ENCODE measurements around the gene TMEM120B.

TMEM120B gene

DNA sequence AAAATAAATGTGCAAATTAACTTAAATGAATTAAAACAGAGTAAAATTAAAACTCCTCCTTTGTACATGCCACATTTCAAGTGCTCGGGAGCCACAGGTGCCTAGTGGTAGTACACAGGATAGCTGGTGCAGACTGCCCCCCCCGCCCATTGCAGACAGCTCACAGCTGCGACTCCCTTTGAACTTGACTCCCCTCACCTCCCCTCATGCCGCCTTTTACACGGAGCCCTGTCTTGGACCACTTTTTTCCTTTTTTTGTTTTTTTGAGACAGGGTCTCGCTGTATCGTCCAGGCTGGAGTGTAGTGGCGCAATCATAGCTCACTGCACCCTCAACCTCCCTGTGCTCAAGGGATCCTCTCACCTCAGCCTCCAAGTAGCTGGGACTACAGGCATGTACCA, 102.7 kb downstream of the TMEM120B start:
- DNase-seq (ENCODE audit: low read depth, low spot score) = no peak

DNA sequence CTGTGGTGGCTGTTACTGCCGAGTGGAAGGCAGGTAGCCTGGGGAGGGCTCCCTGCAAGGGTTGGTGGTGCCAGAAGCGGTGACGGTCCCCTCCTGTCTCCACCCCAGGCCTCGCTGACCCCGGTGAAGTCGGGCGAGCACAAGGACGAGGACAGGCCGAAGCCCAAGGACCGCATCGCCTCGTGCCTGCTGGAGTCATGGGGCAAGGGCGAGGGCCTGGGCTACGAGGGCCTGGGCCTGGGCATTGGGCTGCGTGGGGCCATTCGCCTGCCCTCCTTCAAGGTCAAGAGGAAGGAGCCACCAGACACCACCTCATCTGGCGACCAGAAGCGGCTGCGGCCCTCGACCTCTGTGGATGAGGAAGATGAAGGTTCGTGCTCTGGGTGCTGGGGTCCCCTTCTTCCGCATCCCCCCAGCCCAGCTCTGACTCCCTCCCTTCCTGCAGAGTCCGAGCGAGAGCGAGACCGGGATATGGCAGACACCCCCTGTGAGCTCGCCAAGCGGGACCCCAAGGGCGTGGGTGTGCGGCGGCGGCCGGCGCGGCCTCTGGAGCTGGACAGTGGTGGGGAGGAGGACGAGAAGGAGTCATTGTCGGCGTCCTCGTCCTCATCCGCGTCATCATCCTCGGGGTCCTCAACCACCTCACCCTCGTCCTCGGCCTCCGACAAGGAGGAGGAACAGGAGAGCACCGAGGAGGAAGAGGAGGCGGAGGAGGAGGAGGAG, 104.5 kb downstream of the TMEM120B start:
- DNase-seq (ENCODE audit: low read depth, low spot score) = no peak

DNA sequence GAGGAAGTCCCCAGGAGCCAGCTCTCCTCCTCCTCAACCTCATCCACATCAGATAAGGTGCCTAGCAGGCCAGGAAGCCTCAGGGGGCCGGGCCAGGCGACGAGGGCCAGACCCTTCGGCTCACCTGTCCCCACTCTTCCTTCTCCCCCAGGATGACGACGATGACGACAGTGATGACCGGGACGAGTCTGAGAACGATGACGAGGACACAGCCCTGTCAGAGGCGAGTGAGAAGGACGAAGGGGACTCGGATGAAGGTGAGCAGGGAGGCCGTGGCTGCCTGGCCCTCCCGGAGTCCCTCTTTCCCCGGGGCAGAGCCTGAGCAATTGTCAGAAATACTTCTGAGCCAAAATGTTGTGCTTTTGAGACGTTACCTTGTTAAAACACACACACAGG, 105.1 kb downstream of the TMEM120B start:
- DNase-seq (ENCODE audit: low read depth, low spot score) = no peak

DNA sequence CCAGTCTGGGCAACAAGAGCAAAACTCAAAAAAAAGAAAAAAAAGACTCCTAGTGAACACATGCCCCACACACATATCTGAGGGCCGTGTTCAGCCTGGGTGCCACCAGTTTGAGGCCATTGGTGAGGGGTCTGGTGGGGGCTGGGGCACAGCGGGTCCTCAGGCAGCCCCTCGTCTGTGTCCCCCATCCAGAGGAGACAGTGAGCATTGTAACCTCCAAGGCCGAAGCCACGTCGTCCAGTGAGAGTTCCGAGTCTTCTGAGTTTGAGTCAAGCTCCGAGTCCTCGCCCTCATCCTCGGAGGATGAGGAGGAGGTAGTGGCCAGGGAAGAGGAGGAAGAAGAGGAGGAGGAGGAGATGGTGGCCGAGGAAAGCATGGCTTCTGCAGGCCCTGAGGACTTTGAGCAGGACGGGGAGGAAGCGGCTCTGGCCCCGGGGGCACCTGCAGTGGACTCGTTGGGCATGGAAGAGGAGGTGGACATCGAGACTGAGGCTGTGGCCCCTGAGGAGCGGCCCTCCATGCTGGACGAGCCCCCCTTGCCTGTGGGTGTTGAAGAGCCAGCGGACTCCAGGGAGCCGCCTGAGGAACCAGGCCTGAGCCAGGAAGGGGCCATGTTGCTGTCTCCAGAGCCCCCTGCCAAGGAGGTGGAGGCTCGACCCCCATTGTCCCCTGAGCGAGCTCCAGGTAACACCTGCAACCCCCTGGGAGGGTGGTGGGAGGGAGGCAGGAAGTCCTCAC, 106.8 kb downstream of the TMEM120B start:
- DNase-seq (ENCODE audit: low read depth, low spot score) = no peak

DNA sequence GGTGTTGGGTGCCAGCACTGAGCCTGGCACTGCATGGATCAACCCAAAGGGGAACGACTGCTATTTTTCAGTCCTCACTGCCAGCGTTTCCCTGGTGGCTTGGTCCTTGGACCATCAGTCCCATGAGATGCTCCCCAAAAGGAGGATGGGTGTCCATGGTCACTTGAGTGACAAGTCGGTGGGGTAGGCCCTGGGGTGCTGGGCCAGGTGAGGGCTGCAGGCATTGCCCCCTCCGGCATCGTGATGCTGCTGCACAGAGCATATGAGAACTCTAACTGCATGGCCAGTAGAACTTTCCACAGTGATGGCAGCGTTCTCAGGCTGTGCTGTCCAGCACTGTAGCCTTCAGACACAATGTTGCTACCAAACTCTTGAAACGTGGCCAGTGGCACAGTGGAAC, 107.5 kb downstream of the TMEM120B start:
- no peak for DNase-seq (ENCODE audit: low read depth, low spot score)

DNA sequence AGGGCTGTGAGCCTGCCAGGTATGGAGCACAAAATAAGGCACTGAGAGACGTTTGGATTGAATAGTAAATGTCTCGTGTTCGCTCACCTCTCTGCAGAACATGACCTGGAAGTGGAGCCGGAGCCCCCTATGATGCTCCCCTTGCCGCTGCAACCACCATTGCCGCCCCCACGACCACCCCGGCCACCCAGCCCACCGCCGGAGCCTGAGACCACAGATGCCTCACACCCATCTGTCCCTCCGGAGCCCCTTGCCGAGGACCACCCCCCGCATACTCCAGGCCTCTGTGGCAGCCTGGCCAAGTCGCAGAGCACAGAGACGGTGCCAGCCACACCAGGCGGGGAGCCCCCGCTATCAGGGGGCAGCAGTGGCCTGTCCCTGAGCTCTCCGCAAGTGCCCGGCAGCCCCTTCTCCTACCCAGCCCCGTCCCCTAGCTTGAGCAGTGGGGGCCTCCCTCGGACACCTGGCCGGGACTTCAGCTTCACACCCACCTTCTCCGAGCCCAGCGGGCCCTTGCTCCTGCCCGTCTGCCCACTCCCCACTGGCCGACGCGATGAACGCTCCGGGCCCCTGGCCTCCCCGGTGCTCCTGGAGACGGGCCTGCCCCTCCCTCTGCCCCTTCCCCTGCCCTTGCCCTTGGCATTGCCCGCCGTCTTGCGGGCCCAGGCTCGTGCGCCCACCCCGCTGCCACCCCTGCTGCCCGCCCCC, 110.0 kb downstream of the TMEM120B start:
- no peak for DNase-seq (ENCODE audit: low read depth, low spot score)

DNA sequence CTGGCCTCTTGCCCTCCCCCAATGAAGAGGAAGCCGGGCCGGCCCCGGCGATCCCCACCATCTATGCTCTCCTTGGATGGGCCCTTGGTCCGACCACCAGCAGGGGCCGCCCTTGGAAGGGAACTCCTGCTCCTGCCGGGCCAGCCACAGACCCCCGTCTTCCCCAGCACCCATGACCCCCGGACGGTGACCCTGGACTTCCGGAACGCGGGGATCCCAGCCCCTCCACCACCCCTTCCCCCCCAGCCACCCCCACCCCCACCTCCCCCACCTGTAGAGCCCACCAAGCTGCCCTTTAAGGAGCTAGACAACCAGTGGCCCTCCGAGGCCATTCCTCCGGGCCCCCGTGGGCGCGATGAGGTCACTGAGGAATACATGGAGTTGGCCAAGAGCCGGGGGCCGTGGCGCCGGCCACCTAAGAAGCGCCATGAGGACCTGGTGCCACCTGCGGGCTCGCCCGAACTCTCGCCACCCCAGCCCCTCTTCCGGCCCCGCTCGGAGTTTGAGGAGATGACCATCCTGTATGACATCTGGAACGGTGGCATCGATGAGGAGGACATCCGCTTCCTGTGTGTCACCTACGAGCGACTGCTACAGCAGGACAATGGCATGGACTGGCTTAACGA, 110.7 kb downstream of the TMEM120B start:
- no peak for DNase-seq (ENCODE audit: low read depth, low spot score)

DNA sequence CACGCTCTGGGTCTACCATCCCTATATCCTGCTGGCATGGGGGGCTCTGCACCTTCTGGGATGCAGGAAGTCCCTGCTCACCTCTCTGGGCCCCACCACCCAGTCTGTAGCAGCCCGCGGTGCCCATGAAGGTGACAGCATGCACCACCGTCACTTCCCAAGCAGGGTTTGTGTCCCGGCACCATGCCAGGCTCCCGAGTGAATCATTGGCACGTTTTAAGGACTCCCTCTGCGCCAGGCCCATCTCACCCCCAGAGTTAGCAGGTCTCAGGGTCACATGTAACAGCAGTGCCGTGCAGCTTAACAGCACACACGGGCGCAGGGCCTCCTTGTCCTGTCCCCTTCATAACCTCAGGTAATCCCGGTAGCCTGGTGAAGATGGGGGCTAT, 111.2 kb downstream of the TMEM120B start:
- DNase-seq (ENCODE audit: low read depth, low spot score) = no peak

DNA sequence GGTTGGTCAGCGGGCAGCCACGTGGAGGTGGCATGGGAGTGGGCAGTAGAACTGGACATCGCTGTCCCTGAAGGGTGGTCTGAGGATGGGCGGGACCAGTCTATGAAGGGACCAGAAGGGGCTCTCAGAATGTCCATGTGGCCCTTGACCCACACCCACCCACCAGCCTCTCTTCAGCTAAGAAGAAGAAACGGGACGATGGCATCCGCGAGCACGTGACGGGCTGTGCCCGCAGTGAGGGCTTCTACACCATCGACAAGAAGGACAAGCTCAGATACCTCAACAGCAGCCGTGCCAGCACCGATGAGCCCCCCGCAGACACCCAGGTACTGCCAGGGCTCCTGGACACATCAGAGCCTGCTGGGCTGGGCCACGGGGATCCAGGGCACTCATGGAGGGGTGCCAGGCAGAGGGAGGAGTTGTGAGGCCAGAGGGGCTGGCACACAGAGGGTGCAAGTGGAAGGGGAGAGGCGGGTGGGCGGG, 112.5 kb downstream of the TMEM120B start:
- DNase-seq (ENCODE audit: low read depth, low spot score) = no peak

DNA sequence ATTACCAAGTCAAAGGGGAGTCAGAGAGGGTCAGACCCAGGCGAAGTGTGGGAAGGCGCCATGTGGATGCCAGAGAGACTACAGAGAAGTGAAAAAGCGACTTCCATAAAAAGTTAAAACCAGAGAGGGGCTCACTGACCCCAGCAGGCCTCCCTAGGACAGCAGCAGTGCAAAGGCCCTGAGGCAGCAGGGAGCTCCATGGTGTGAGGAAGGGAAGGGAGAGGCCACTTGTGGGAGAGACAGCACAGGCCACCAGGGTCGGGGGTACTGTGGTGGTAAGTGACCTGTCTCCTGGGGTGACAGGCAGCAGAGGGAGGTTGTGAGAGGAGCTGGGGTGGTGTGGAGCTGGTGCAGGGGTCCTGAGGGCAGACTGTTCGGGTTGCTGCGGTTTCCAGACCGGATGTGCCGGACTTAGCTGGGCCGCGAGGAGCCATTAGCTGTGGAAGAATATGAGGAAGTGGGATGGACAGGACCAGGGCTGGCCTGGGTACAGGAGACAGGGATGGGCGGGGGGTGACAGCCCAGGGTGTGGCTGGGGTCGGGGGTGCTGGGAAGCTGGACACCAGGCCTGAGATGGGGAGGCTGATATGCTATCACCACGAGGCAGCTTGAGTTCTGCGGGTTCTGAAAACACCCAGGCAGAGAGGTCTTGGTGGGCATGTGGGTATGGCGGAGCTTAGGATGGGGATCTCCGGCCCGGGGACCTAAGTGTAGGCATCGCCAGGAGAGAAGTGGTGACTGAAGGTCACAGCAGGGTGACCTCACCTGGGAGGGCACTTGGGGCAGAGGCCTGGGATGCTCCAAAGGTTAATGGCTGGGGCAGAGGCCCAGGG, 114.0 kb downstream of the TMEM120B start:
- DNase-seq (ENCODE audit: low read depth, low spot score) = no peak

DNA sequence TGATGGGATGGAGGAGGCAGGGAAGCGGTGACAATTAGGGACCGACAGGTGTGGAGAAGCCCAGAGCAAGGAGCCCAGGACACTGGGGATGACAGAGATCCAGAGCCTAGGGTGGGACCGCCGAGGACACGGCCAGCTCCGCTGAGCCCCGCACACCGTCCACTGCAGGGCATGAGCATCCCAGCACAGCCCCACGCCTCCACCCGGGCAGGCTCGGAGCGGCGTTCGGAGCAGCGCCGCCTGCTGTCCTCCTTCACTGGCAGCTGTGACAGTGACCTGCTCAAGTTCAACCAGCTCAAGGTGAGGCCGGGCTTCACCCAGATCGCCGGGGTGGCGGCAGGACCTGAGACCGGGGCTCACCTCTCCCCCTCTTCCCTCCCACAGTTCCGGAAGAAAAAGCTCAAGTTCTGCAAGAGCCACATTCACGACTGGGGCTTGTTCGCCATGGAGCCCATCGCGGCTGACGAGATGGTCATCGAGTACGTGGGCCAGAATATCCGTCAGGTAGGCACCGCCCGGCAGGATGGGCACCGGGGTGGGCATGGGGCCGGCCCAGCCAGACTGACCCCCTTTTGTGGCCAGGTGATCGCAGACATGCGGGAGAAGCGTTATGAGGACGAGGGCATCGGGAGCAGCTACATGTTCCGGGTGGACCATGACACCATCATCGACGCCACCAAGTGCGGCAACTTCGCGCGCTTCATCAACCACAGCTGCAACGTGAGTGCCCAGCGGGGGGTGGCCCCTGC, 115.0 kb downstream of the TMEM120B start:
- no peak for DNase-seq (ENCODE audit: low read depth, low spot score)

DNA sequence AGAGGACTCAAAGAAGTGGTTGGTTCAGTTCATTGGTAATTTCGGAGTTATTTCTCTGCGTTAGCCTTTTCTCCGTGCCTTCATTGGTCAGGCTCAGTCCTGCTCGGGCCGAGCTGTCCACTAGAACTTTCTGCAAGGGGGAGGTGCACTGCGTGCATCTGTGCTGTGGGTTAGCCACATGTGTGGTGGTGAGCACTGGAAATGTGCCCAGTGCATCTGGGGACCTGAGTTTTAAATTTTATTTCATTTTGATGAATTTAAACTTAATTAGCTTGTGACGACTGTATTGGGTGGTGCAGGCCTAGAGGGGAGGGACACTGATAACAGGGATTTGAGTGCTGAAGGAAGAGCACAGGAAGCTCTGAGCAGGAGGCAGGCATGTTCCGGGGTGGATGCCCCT, 115.8 kb downstream of the TMEM120B start:
- DNase-seq (ENCODE audit: low read depth, low spot score) = no peak

DNA sequence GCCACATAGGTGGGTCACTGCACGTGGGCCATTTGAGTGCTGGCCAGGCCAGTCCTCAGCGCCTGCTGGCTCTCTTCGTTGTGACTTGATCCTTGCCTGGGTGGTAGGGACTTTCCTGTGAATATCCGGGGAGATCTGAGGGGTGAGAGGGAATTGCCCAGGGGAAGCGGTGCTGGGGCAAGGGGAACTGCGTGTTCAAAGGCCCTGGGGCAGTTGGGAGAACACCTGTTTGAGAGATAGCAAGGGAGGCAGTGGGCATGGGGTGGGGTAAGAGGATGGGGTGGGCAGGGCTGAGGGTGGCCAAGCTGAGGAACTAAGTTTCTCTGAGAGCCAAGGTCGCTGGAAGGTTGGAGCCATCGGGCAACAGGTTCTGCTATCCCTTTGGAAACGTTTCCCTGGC, 116.3 kb downstream of the TMEM120B start:
- DNase-seq (ENCODE audit: low read depth, low spot score) = no peak

DNA sequence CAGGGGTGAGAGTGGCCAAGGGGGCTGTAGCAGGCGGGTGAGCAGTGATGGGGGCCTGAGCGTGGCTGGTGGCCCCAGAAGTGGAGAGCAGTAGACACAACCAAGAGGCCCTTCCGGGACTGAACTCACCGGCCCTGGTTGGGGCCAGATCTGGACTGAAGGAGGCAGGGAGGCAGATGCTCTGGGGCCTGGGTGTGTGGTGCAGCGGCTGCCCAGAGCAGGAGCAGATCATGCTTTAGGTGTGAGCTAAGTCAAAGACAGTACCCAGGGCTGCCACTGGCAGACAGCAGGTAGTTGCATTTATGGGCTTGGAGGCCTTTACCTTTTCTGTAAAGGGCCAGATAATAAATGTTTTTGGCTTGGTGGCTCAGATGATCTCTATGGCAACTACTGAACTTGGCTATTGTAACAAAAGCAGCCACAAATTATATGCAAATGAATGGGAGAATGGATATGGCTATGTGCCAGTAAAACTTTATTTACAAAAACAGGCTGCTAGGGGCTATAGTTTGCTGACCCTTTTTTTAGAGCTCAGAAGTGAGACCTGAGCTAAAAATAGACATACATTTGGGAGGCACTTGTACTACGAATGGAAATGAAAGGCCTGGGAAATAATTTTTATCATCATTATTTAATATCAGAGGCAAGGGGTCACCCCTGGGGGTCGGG, 116.8 kb downstream of the TMEM120B start:
- peak; percentile 32 for DNase-seq (ENCODE audit: low read depth, low spot score)

DNA sequence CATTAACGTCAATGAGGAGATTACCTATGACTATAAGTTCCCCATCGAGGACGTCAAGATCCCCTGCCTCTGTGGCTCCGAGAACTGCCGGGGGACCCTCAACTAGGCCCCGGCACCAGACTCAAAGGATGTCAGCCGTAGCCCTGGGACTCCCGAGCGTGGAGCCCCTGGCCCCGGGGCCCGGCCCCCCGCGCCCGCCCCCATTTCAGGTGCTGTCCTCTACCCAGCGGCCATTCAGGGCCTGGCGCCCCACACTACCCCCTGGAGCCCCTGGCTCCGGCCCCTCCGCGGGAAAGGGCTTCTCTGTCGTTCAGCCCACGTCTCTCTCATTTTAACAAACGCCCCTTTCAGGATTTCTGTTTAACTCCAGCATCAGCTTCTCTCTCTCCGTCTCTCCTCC, 117.6 kb downstream of the TMEM120B start:
- DNase-seq (ENCODE audit: low read depth, low spot score) = no peak

DNA sequence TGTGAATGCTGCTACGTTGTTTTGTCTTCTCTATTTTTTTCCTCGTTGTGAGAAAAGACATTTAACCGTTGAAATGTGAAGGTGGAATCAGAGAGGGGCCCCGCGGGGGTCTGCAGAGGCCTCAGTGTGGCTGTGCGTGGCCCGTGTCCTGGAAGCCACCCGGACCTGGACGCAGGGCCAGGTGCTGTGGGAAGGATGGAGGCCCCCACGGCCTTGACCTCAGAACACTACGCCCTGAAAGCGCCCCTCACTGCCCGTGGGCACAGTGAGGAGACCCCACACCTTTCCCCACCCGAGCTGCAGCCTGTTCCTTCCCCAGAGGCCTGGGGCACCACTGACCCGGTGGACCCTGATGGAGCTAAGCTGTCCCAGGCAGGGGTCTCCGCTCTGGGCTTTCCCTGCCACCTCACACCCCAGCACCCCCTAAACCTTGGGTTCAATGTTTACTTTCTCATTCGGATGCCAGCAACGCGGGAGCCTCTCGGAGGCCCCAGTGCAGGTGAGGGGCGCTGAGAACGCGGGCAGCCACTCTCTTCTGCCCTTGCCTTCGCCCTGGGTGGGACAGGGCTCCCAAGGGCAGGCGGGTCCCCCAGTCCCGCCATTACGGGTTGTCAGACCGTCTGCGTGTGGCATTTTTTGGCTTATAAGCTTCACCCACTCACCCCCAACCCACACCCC, 118.2 kb downstream of the TMEM120B start:
- DNase-seq (ENCODE audit: low read depth, low spot score) = no peak

All from astrocyte of the hippocampus (primary cell).